Neural progenitor cell (in vitro differentiated cells): ENCODE results near the gene GNL1. TPM values are rescaled to one million over a fixed set of nuclear protein-coding genes. Genes with fewer than 3 reads are reported as not detected.
A peak's percentile ranks its signal among the peaks of the same experiment; 100 is the strongest.
"Not testable (repeated sequence)": the region's sequence is repeated elsewhere in the genome, so short reads cannot be mapped to it uniquely, and the experiment has no call there.

ENCODE experiments used
- DNase-seq: peaks from one replicate; pipeline ENCODE4 v3.0.0-alpha.2; 2016; ENCODE audit warnings: low spot score
- H2AFZ ChIP-seq: fragments of 200-600 bp; sonication (generic); replicated peaks from 2 replicates; pipeline ENCODE4 v1.6.1; 2016; ENCODE audit warnings: antibody characterized with exemption
- H3F3A ChIP-seq: fragments of 200-600 bp; sonication (generic); 2 replicates; pipeline ENCODE4 v1.6.1; 2016; ENCODE audit warnings: antibody characterized with exemption, low read depth
- H3K27ac ChIP-seq: fragments of 200-600 bp; sonication (generic); 2 replicates; pipeline ENCODE4 v1.5.1; 2016; ENCODE audit warnings: mild to moderate bottlenecking
- H3K27me3 ChIP-seq: fragments of 200-600 bp; sonication (generic); 2 replicates; pipeline ENCODE4 v1.6.1; 2016; ENCODE audit warnings: mild to moderate bottlenecking, moderate library complexity
- H3K36me3 ChIP-seq: fragments of 200-600 bp; sonication (generic); 2 replicates; pipeline ENCODE4 v1.5.1; 2016
- H3K4me1 ChIP-seq: fragments of 200-600 bp; sonication (generic); 2 replicates; pipeline ENCODE4 v1.6.1; 2016; ENCODE audit warnings: mixed run types
- H3K4me2 ChIP-seq: fragments of 200-600 bp; sonication (generic); 2 replicates; pipeline ENCODE4 v1.6.1; 2016
- H3K4me3 ChIP-seq: fragments of 200-600 bp; sonication (generic); 2 replicates; pipeline ENCODE4 v1.5.1; 2016
- H3K79me2 ChIP-seq: fragments of 200-600 bp; sonication (generic); 2 replicates; pipeline ENCODE4 v1.6.1; 2016; ENCODE audit warnings: low read depth
- H3K9ac ChIP-seq: fragments of 200-600 bp; sonication (generic); 2 replicates; pipeline ENCODE4 v1.6.1; 2016
- H3K9me3 ChIP-seq: fragments of 200-600 bp; sonication (generic); 2 replicates; pipeline ENCODE4 v1.5.1; 2016; ENCODE audit warnings: low read depth
- H4K20me1 ChIP-seq: fragments of 200-600 bp; sonication (generic); 2 replicates; pipeline ENCODE4 v1.6.1; 2016; ENCODE audit warnings: low read depth
- H3K27ac Mint-ChIP-seq: 3 replicates; pipeline ENCODE4 v1.8.0; 2021; ENCODE audit warnings: mixed read lengths
- H3K27me3 Mint-ChIP-seq: 2 replicates; pipeline ENCODE4 v1.8.0; 2022; ENCODE audit warnings: low read depth, mild to moderate bottlenecking, inconsistent platforms, moderate library complexity, mixed read lengths; ENCODE audit not compliant: insufficient read depth
- H3K36me3 Mint-ChIP-seq: 3 replicates; pipeline ENCODE4 v1.8.0; 2021; ENCODE audit warnings: mixed read lengths
- H3K4me1 Mint-ChIP-seq: 3 replicates; pipeline ENCODE4 v1.8.0; 2021; ENCODE audit warnings: mixed read lengths
- H3K4me3 Mint-ChIP-seq: 3 replicates; pipeline ENCODE4 v1.8.0; 2021; ENCODE audit warnings: mild to moderate bottlenecking, moderate library complexity, mixed read lengths
- H3K9me3 Mint-ChIP-seq: 3 replicates; pipeline ENCODE4 v1.8.0; 2020; ENCODE audit warnings: mixed read lengths
- CTCF ChIP-seq: fragments of 200-600 bp; sonication (generic); IDR thresholded peaks from 2 replicates; pipeline ENCODE4 v1.5.1; 2017; ENCODE audit warnings: antibody characterized with exemption, mild to moderate bottlenecking
- EZH2 ChIP-seq: fragments of 200-600 bp; sonication (generic); IDR thresholded peaks from 2 replicates; pipeline ENCODE4 v1.6.1; 2017; ENCODE audit warnings: antibody characterized with exemption, mild to moderate bottlenecking, moderate library complexity
- EZH2phosphoT487 ChIP-seq: fragments of 200-600 bp; sonication (generic); IDR thresholded peaks from 2 replicates; pipeline ENCODE4 v1.6.1; 2017; ENCODE audit warnings: antibody characterized with exemption
- total RNA-seq: library from RNA; depleted of rRNA; stranded (reverse); fragments of >200 nt; gene quantifications from 2 replicates; pipeline ENCODE4 v1.2.3, GENCODE V29; 2015; ENCODE audit warnings: low replicate concordance

The GNL1 gene
- total RNA-seq, 1 donor from 2014 or later, result 23.7 TPM

DNA sequence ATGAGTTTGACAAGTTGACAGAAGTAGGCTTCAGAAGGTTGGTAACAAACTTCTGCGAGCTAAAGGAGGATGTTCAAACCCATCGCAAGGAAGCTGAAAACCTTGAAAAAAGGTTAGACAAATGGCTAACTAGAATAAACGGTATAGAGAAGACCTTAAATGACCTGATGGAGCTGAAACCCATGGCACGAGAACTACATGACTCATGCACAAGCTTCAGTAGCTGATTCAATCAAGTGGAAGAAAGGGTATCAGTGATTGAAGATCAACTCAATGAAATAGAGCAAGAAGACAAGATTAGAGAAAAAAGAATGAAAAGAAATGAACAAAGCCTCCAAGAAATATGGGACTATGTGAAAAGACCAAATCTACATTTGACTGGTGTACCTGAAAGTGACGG is 34.3 kb downstream of the GNL1 start:
- H3K27me3 Mint-ChIP-seq, H3K36me3 ChIP-seq, H2AFZ ChIP-seq, DNase-seq, H3K9me3 Mint-ChIP-seq, H3F3A ChIP-seq, H3K9me3 ChIP-seq, H3K4me2 ChIP-seq, H3K36me3 Mint-ChIP-seq, H3K27ac Mint-ChIP-seq, H4K20me1 ChIP-seq, H3K4me1 ChIP-seq, H3K4me3 Mint-ChIP-seq, H3K27ac ChIP-seq, H3K4me3 ChIP-seq, H3K4me1 Mint-ChIP-seq, H3K79me2 ChIP-seq, H3K9ac ChIP-seq: not testable (repeated sequence)
- peaks cover 35% of the 10 kb centered on the region for H3K27me3 ChIP-seq

DNA sequence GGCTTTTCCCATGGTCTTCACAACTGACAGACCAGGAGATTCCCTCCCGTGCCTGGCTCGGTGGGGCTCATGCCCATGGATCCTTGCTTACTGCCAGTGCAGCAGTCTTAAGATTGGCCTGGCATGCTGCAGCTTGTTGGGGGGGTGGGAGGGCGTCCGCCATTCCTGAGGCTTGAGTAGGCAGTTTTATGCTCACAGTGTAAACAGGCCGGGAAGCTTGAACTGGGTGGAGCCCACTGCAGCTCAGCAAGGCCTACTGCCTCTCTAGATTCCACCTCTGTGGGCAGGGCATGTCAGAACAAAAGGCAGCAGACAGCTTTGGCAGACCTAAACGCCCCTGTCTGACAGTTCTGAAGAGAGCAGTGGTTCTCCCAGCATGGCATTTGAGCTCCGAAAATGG is 35.2 kb downstream of the GNL1 start:
- H3K36me3 Mint-ChIP-seq, H3K4me2 ChIP-seq, H3F3A ChIP-seq, H3K4me1 Mint-ChIP-seq, H3K79me2 ChIP-seq, H3K27ac Mint-ChIP-seq, H2AFZ ChIP-seq, H3K4me3 Mint-ChIP-seq, H3K9ac ChIP-seq, H4K20me1 ChIP-seq, H3K36me3 ChIP-seq, H3K4me1 ChIP-seq, H3K27ac ChIP-seq, DNase-seq, H3K9me3 Mint-ChIP-seq, H3K9me3 ChIP-seq, H3K4me3 ChIP-seq: not testable (repeated sequence)
- peaks cover 35% of the 10 kb centered on the region for H3K27me3 ChIP-seq
- peaks cover 12% of the 10 kb centered on the region for H3K27me3 Mint-ChIP-seq

DNA sequence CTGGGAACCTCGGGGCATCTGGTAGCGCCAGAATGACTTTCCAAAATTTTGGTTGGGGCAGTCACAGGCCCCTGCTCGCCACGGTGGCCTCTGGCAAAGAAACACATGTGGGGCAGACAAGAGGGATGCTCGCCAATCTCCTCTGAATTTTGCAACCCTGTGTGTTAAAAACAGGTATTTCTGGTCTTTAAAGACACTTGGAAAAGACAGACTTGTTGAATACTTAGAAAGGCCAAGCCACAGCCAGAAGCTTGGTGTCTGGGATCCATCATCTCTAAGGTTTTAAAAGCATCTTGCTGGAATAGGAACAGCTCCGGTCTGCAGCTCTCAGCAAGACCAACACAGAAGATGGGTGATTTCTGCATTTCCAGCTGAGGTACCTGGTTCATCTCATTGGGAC is 35.8 kb downstream of the GNL1 start:
- H3K36me3 ChIP-seq, result no peaks in the 10 kb centered on the region
- H3K4me1 ChIP-seq, result no peaks in the 10 kb centered on the region
- Mint-ChIP-seq H3K9me3 (peaks cover 7% of the 10 kb centered on the region), H3K4me3 (no peak overlapping the region), H3K36me3 (no peaks in the 10 kb centered on the region), H3K27ac (no peak overlapping the region), H3K4me1 (no peaks in the 10 kb centered on the region), H3K27me3 (peaks cover 12% of the 10 kb centered on the region)
- no peaks in the 10 kb centered on the region for H3K9me3 ChIP-seq
- H3F3A ChIP-seq, result peaks cover 13% of the 10 kb centered on the region
- H3K27me3 ChIP-seq, result peaks cover 34% of the 10 kb centered on the region
- no peaks in the 10 kb centered on the region for H4K20me1 ChIP-seq
- no peak overlapping the region for H2AFZ ChIP-seq
- DNase-seq, result no peak
- H3K4me2 ChIP-seq, result no peak overlapping the region
- TF ChIP-seq EZH2, result no peak
- no peak for TF ChIP-seq CTCF
- TF ChIP-seq EZH2phosphoT487, result no peak
- H3K79me2 ChIP-seq, result no peaks in the 10 kb centered on the region
- no peak overlapping the region for H3K9ac ChIP-seq
- H3K27ac ChIP-seq, result no peak overlapping the region
- no peak overlapping the region for H3K4me3 ChIP-seq

- peak overlapping the region; percentile 30 for H3K4me3 Mint-ChIP-seq
- H3K9ac ChIP-seq, H3K9me3 Mint-ChIP-seq, DNase-seq, H3K27ac ChIP-seq, H3K27ac Mint-ChIP-seq, H3K4me1 Mint-ChIP-seq, H3K36me3 ChIP-seq, H3K36me3 Mint-ChIP-seq, H3K9me3 ChIP-seq, H3K79me2 ChIP-seq, H3K4me1 ChIP-seq, H3K4me3 ChIP-seq, H4K20me1 ChIP-seq, H3K27me3 Mint-ChIP-seq, H3K4me2 ChIP-seq, H2AFZ ChIP-seq: not testable (repeated sequence)
- peaks cover 18% of the 10 kb centered on the region for H3K27me3 ChIP-seq
- peaks cover 27% of the 10 kb centered on the region for H3F3A ChIP-seq
Measured at GRCh38 chr6:30518505-30519145, 37.7 kb downstream of the GNL1 start.

DNA sequence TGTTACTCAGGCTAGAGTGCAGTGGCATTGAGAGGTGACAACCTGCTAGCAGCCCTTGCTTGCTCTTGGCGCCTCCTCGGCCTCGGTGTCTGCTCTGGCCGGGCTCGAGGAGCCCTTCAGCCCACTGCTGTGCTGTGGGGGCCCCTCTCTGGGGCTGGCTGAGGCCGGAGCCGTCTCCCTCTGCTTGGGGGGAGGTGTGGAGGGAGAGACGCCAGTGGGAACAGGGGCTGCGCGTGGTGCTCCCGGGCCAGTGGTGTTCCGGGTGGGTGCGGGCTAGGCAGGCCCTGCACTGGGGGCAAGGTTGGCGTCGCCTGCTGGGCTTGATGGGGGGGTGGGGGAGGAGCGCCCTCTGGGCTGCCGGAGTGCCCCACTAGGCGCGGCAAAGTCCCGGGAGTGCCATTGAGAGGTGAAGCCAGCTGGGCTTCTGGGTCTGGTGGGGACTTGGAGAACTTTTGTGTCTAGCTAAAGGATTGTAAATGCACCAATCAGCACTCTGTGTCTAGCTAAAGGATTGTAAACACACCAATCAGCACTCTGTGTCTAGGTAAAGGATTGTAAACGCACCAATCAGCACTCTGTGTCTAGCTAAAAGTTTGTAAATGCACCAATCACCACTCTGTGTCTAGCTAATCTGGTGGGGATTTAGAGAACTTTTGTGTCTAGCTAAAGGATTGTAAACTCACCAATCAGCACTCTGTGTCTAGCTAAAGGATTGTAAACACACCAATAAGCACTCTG is 38.4 kb downstream of the GNL1 start:
- peak overlapping the region; percentile 30 for H3K4me3 Mint-ChIP-seq
- H3K79me2 ChIP-seq, H2AFZ ChIP-seq, H3K36me3 ChIP-seq, H3K9me3 ChIP-seq, H3K36me3 Mint-ChIP-seq, H3K27me3 Mint-ChIP-seq, H3K4me3 ChIP-seq, H3K4me1 ChIP-seq, H3K27ac Mint-ChIP-seq, H3K9ac ChIP-seq, DNase-seq, H3K9me3 Mint-ChIP-seq, H3K4me2 ChIP-seq, H3K27ac ChIP-seq, H4K20me1 ChIP-seq, H3K4me1 Mint-ChIP-seq: not testable (repeated sequence)
- peaks cover 11% of the 10 kb centered on the region for H3K27me3 ChIP-seq
- peaks cover 27% of the 10 kb centered on the region for H3F3A ChIP-seq

GRCh38 chr6:30516754-30517076 is 39.6 kb downstream of the GNL1 start:
- not testable (repeated sequence) for H3K27ac ChIP-seq, H3K9me3 Mint-ChIP-seq, DNase-seq, H3K27me3 ChIP-seq, H3K27me3 Mint-ChIP-seq, H3K36me3 ChIP-seq, H3K4me1 Mint-ChIP-seq, H3K4me1 ChIP-seq, H3K79me2 ChIP-seq, H3K9me3 ChIP-seq, H3K36me3 Mint-ChIP-seq, H3K9ac ChIP-seq, H4K20me1 ChIP-seq, H3K27ac Mint-ChIP-seq
- Histone ChIP-seq H3K4me3 (peak overlapping the region; percentile 46), H2AFZ (peak overlapping the region; percentile 30), H3K4me2 (peak overlapping the region; percentile 71), H3F3A (peaks cover 27% of the 10 kb centered on the region)
- peak overlapping the region; percentile 77 for H3K4me3 Mint-ChIP-seq
